BLaER1 treated with 17β-estradiol and CSF1 and Interleukin-3, amounts not matched to agents 10 nM and 100 nM (cell line): ENCODE measurements around the gene POLE.
A peak's percentile ranks its signal among the peaks of the same experiment; 100 is the strongest.

Source experiments
- H3K27ac ChIP-seq, 11 experiments: shearing (Covaris generic); formaldehyde crosslinking; 2 replicates each; pipeline ENCODE4 v1.8.1; 2022
- H3K27me3 ChIP-seq, 11 experiments: shearing (Covaris generic); formaldehyde crosslinking; 2 replicates each; pipeline ENCODE4 v1.8.1; 2022
- H3K36me3 ChIP-seq, 11 experiments: shearing (Covaris generic); formaldehyde crosslinking; 2 replicates each; pipeline ENCODE4 v1.8.1; 2022
- H3K4me1 ChIP-seq, 10 experiments: shearing (Covaris generic); formaldehyde crosslinking; 2 replicates each; pipeline ENCODE4 v1.8.1; 2022
- H3K4me2 ChIP-seq, 11 experiments: shearing (Covaris generic); formaldehyde crosslinking; 2 replicates each; pipeline ENCODE4 v1.8.1; 2022
- H3K4me3 ChIP-seq, 10 experiments: shearing (Covaris generic); formaldehyde crosslinking; 2 replicates each; pipeline ENCODE4 v1.8.1; 2022
- H3K9ac ChIP-seq, 11 experiments: shearing (Covaris generic); formaldehyde crosslinking; 2 replicates each; pipeline ENCODE4 v1.8.1; 2022
- H3K9me3 ChIP-seq, 11 experiments: shearing (Covaris generic); formaldehyde crosslinking; replicated peaks in 1 of 11; 2 replicates each; pipeline ENCODE4 v1.8.1; 2022
- H4K20me1 ChIP-seq, 11 experiments: shearing (Covaris generic); formaldehyde crosslinking; 2 replicates each; pipeline ENCODE4 v1.8.1; 2022
- Cebpa-rat ChIP-seq, 11 experiments: shearing (Covaris generic); IDR thresholded peaks; 2 replicates each; pipeline ENCODE4 v1.8.1; 2022

POLE gene

GRCh38 chr12:132578826-132579225 is 108.3 kb downstream of the POLE start:
- H3K36me3 ChIP-seq: peaks cover 67 to 96% (median 94%) of the 10 kb centered on the region in 11 experiments

GRCh38 chr12:132578118-132578517 is 109.0 kb downstream of the POLE start:
- H3K36me3 ChIP-seq: peaks cover 71 to 98% (median 97%) of the 10 kb centered on the region in 11 experiments

More at GRCh38 chr12:132578826-132579225, 108.3 kb downstream of the POLE start:
- no peaks in the 10 kb centered on the region for H3K27me3 ChIP-seq
- no peak overlapping the region for H3K27ac ChIP-seq
- H3K4me3 ChIP-seq: no peak overlapping the region
- peaks cover 0 to 98% (median 76%) of the 10 kb centered on the region in 11 experiments; a peak in 17 of 22 replicates for H4K20me1 ChIP-seq
- H3K4me1 ChIP-seq: no peaks in the 10 kb centered on the region
- H3K9ac ChIP-seq: no peak overlapping the region
- TF ChIP-seq Cebpa-rat (IDR thresholded peaks at IDR 0.05): no peak
- H3K4me2 ChIP-seq: no peak overlapping the region
- H3K9me3 ChIP-seq: no peaks in the 10 kb centered on the region

GRCh38 chr12:132577191-132577920 is 109.8 kb downstream of the POLE start:
- TF ChIP-seq Cebpa-rat (IDR thresholded peaks at IDR 0.05): no peak
- no peaks in the 10 kb centered on the region for H3K27me3 ChIP-seq
- no peak overlapping the region for H3K4me2 ChIP-seq
- peaks cover 72 to 98% (median 97%) of the 10 kb centered on the region in 11 experiments for H3K36me3 ChIP-seq
- no peak overlapping the region for H3K4me3 ChIP-seq
- H4K20me1 ChIP-seq: peaks cover 0 to 98% (median 80%) of the 10 kb centered on the region in 11 experiments; a peak in 18 of 22 replicates
- H3K9me3 ChIP-seq: no peaks in the 10 kb centered on the region
- no peaks in the 10 kb centered on the region for H3K4me1 ChIP-seq
- H3K27ac ChIP-seq: no peak overlapping the region
- peak overlapping the region in 1 of 11 experiments; percentile 10; a peak in 1 of 22 replicates for H3K9ac ChIP-seq

More at GRCh38 chr12:132578118-132578517, 109.0 kb downstream of the POLE start:
- Histone ChIP-seq H3K4me3 (no peak overlapping the region), H3K9me3 (no peaks in the 10 kb centered on the region), H4K20me1 (peaks cover 0 to 98% (median 80%) of the 10 kb centered on the region in 11 experiments; a peak in 17 of 22 replicates), H3K4me2 (no peak overlapping the region), H3K4me1 (no peaks in the 10 kb centered on the region), H3K9ac (no peak overlapping the region), H3K27me3 (no peaks in the 10 kb centered on the region), H3K27ac (no peak overlapping the region)
- TF ChIP-seq Cebpa-rat (IDR thresholded peaks at IDR 0.05): no peak

- Histone ChIP-seq H3K9ac (peak overlapping the region in 1 of 11 experiments; percentile 21; a peak in 1 of 22 replicates), H3K4me3 (no peak overlapping the region), H3K36me3 (peaks cover 79 to 100% (median 99%) of the 10 kb centered on the region in 11 experiments), H3K27ac (no peak overlapping the region), H3K27me3 (no peaks in the 10 kb centered on the region), H3K9me3 (no peaks in the 10 kb centered on the region), H3K4me2 (no peak overlapping the region), H4K20me1 (peaks cover 0 to 100% (median 86%) of the 10 kb centered on the region in 11 experiments; a peak in 18 of 22 replicates), H3K4me1 (no peaks in the 10 kb centered on the region)
- no peak for TF ChIP-seq Cebpa-rat (IDR thresholded peaks at IDR 0.05)
Observed at GRCh38 chr12:132576701-132577100, 110.4 kb downstream of the POLE start.

DNA sequence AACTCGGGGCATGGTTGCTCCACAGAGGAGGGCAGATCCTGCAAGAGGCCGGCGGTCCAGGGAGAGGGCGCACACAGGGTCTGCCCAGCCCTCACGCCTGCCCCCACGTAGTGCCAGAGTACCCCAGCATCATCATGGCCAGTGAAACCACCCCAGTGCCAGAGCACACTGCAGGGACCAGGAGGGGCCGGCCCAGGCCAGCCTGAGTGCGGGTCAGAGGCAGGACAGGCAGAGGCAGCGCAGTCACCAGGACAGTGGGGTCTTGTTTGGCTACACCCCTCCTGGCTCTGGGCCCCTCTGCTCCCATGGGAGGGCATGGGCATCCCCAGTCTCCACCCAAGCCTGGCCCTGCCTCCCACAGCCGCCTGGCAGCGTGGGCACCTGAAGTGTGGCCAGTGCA is 111.5 kb downstream of the POLE start:
- H3K4me1 ChIP-seq: no peaks in the 10 kb centered on the region
- H3K27me3 ChIP-seq: no peaks in the 10 kb centered on the region
- H3K4me2 ChIP-seq: no peak overlapping the region
- H4K20me1 ChIP-seq: peaks cover 0 to 99% (median 85%) of the 10 kb centered on the region in 11 experiments; a peak in 18 of 22 replicates
- TF ChIP-seq Cebpa-rat (IDR thresholded peaks at IDR 0.05): no peak
- H3K4me3 ChIP-seq: no peak overlapping the region
- no peaks in the 10 kb centered on the region for H3K9me3 ChIP-seq
- H3K27ac ChIP-seq: no peak overlapping the region
- H3K9ac ChIP-seq: no peak overlapping the region
- H3K36me3 ChIP-seq: peaks cover 77 to 99% (median 97%) of the 10 kb centered on the region in 11 experiments

GRCh38 chr12:132574271-132574996 is 112.7 kb downstream of the POLE start:
- TF ChIP-seq Cebpa-rat (IDR thresholded peaks at IDR 0.05): no peak
- H4K20me1 ChIP-seq: peaks cover 0 to 99% (median 85%) of the 10 kb centered on the region in 11 experiments; a peak in 19 of 22 replicates
- no peaks in the 10 kb centered on the region for H3K9me3 ChIP-seq
- no peak overlapping the region for H3K4me3 ChIP-seq
- H3K27me3 ChIP-seq: no peaks in the 10 kb centered on the region
- H3K4me1 ChIP-seq: peaks cover 0 to 4% (median 3%) of the 10 kb centered on the region in 10 experiments; a peak in 16 of 20 replicates
- no peak overlapping the region for H3K27ac ChIP-seq
- no peak overlapping the region for H3K9ac ChIP-seq
- H3K36me3 ChIP-seq: peaks cover 77 to 99% (median 98%) of the 10 kb centered on the region in 11 experiments
- H3K4me2 ChIP-seq: no peak overlapping the region
